Thymus (tissue), 11 donors: ENCODE results near the gene NT5C3B. TPM values are rescaled to one million over a fixed set of nuclear protein-coding genes. Genes with fewer than 3 reads are reported as not detected.
"Not testable (repeated sequence)": the region's sequence is repeated elsewhere in the genome, so short reads cannot be mapped to it uniquely, and the experiment has no call there.

Experiments
- DNase-seq, 9 donors: peaks; one replicate each; pipeline ENCODE4 v3.0.0-alpha.2; 2013; ENCODE audit warnings: low spot score in 9 of 9, low read depth in 6 of 9, missing footprints in 1 of 9
- H3K27ac ChIP-seq, 2 donors: one replicate each; pipeline ENCODE4 v1.5.1; 2013; ENCODE audit warnings: control low read depth in 1 of 2, low read depth in 1 of 2, low read length in 1 of 2, mild to moderate bottlenecking in 1 of 2, moderate library complexity in 1 of 2
- H3K27me3 ChIP-seq, 2 donors: one replicate each; pipeline ENCODE4 v1.5.1; 2013; ENCODE audit warnings: low read length in 1 of 2; ENCODE audit not compliant: control insufficient read depth in 2 of 2, insufficient read depth in 1 of 2
- H3K36me3 ChIP-seq, 2 donors: one replicate each; pipeline ENCODE4 v1.5.1; 2013; ENCODE audit warnings: low read length in 1 of 2, mild to moderate bottlenecking in 1 of 2, moderate library complexity in 1 of 2; ENCODE audit not compliant: control insufficient read depth in 2 of 2, insufficient read depth in 2 of 2
- H3K4me1 ChIP-seq, 2 donors: one replicate each; pipeline ENCODE4 v1.5.1; 2013; ENCODE audit warnings: low read length in 2 of 2; ENCODE audit not compliant: control insufficient read depth in 2 of 2, insufficient read depth in 2 of 2
- H3K4me3 ChIP-seq, 2 donors: one replicate each; pipeline ENCODE4 v1.5.1; 2013; ENCODE audit warnings: low read length in 2 of 2, control low read depth in 1 of 2, mild to moderate bottlenecking in 1 of 2
- H3K9me3 ChIP-seq, 2 donors: one replicate each; pipeline ENCODE4 v1.5.1; 2013; ENCODE audit warnings: low read length in 1 of 2, mild to moderate bottlenecking in 1 of 2; ENCODE audit not compliant: control insufficient read depth in 2 of 2, insufficient read depth in 1 of 2
- WGBS: extraction: QIAGEN DNeasy Blood & Tissue Kit; methylation state at CpG from one replicate; pipeline ENCODE4 v1.1.7; 2013; 5-methylcytosine and 5-hydroxymethylcytosine counted together
- polyA plus RNA-seq: library from polyadenylated mRNA; stranded (reverse); fragments of 200-250 nt; gene quantifications from one replicate; pipeline ENCODE4 v1.2.3, GENCODE V29; 2013
- total RNA-seq: library from RNA; stranded (reverse); fragments of 120-200 nt; gene quantifications from one replicate; pipeline ENCODE4 v1.2.4, GENCODE V29; 2013
- donor health status: healthy.

The NT5C3B gene
- total and polyA plus RNA-seq, 2 donors = 29.9 to 57.3 TPM

- WGBS = 98% methylated on average over 14 of the region's 14 CpGs
- H3K4me1 ChIP-seq, H3K27me3 ChIP-seq, DNase-seq, H3K27ac ChIP-seq, H3K4me3 ChIP-seq, H3K9me3 ChIP-seq: not testable (repeated sequence)
- H3K36me3 ChIP-seq = peaks cover 20 to 32% of the 10 kb centered on the region in 2 donors
Observed at GRCh38 chr17:41851382-41851781, 15.3 kb upstream of the NT5C3B start.

DNA sequence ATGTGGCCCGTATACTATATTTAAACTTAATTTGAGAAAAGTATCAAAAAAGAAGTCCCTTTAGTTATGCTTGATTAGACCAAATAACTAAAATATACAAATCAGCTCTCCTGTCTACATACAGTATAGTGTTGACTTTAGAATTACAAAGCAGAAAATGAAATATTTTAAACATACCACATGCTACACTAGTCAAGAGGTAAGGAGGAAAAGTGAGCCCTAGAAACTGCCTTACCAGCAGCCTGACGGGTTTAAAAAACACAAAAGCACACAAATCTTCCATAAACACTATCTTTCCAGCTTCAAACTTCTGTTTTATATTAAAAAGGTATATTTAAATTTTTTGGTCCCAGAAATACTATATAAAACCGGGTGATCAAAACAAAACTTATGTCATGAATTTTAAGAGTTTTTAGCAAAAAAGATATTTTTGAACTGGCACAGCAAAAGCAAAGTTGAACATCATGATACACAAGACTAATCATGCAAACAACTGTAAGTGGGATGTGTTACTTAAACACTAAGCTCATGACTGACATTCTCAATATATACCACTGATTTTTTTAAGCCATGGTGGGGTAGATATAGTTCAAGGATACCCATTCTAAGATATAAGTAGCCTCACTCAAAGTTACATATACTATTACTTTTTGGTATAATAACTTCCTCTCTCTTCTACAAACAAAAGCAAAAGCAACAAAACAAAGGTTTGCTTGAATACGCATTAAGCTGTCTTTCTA, 13.4 kb upstream of the NT5C3B start:
- Histone ChIP-seq H3K9me3 (no peaks in the 10 kb centered on the region), H3K36me3 (peaks cover 14 to 24% of the 10 kb centered on the region in 2 donors), H3K27ac (no peak overlapping the region), H3K4me3 (no peak overlapping the region), H3K4me1 (no peaks in the 10 kb centered on the region), H3K27me3 (no peaks in the 10 kb centered on the region)
- WGBS = 94% methylated on average over 4 of the region's 4 CpGs
- DNase-seq = no peak

DNA sequence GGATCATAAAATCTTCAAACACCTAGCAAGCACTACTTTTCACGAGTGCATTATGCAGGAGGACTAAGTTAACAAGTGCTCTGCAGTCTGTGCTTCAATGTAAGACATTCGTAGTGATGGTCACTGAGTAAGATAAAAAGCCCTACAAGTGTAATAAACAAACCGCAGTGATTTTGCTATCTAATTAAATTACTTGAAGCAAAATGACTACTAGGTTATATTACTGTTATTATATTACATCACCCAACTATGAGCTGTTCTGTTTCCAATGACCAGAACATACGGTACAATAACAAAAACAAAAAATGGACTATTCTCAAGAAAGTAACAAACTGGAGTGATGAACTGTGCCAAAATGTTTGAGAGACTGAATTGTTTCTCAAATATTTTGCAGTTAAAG, 12.8 kb upstream of the NT5C3B start:
- H3K27ac ChIP-seq = peak overlapping the region in 1 of 2 donors; percentile 40
- H3K36me3 ChIP-seq = peaks cover 8 to 18% of the 10 kb centered on the region in 2 donors
- DNase-seq = no peak
- no peaks in the 10 kb centered on the region for H3K27me3 ChIP-seq
- no peaks in the 10 kb centered on the region for H3K9me3 ChIP-seq
- H3K4me3 ChIP-seq = no peak overlapping the region
- H3K4me1 ChIP-seq = no peaks in the 10 kb centered on the region
- 96% methylated on average over 4 of the region's 4 CpGs for WGBS

DNA sequence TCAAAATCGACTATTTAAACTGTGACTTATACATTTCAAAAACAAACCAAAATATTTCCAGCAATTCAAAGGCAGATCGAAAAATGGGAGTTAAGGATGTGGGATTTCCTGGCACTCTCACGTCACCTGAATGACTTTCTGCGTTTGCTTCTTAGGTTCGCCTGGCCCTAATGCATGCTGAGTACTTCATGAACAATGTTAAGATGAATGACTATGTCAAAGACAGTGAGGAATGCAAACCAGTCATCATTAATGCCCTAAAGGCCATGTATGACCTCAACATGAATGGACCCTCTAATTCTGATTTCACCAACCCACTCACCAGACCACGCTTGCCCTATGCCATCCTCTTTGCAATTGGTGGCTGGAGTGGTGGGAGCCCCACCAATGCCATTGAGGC, 8.9 kb upstream of the NT5C3B start:
- DNase-seq = no peak
- Histone ChIP-seq H3K9me3 (no peaks in the 10 kb centered on the region), H3K4me1 (no peaks in the 10 kb centered on the region), H3K36me3 (peaks cover 3 to 4% of the 10 kb centered on the region in 2 donors), H3K27ac (no peak overlapping the region), H3K27me3 (no peaks in the 10 kb centered on the region), H3K4me3 (no peak overlapping the region)
- WGBS = 98% methylated on average over 6 of the region's 6 CpGs

- H3K27ac ChIP-seq, H3K9me3 ChIP-seq, H3K4me3 ChIP-seq, H3K4me1 ChIP-seq, DNase-seq, H3K36me3 ChIP-seq: not testable (repeated sequence)
- peaks cover 0 to 19% of the 10 kb centered on the region in 2 donors for H3K27me3 ChIP-seq
- WGBS = 94% methylated on average over 6 of the region's 6 CpGs
Observed at GRCh38 chr17:41840781-41841180, 4.7 kb upstream of the NT5C3B start.

- not testable (repeated sequence) for H3K27ac ChIP-seq, H3K4me3 ChIP-seq, DNase-seq, H3K9me3 ChIP-seq, H3K36me3 ChIP-seq
- WGBS = 97% methylated on average over 2 of the region's 2 CpGs
- H3K4me1 ChIP-seq = peaks cover 3 to 11% of the 10 kb centered on the region in 2 donors
- peaks cover 0 to 26% of the 10 kb centered on the region in 2 donors for H3K27me3 ChIP-seq
Observed at GRCh38 chr17:41839448-41839847, 3.4 kb upstream of the NT5C3B start.

- H3K9me3 ChIP-seq = no peaks in the 10 kb centered on the region
- no peak within 1 kb of the TSS for H3K27ac ChIP-seq
- no peak within 1 kb of the TSS for H3K4me3 ChIP-seq
- WGBS = 98% methylated on average over 15 of the region's 15 CpGs
- peaks cover 3 to 11% of the 10 kb centered on the region in 2 donors for H3K4me1 ChIP-seq
- no peaks in the 10 kb centered on the region for H3K36me3 ChIP-seq
- peaks cover 0 to 26% of the 10 kb centered on the region in 2 donors for H3K27me3 ChIP-seq
- DNase-seq = no peak
Observed at GRCh38 chr17:41837761-41838538, 1.9 kb upstream of the NT5C3B start, which contains the start of gene KLHL10. Gene KLHL10 (plus strand): TSS chr17:41837825. CDS start chr17:41837933, 108 bp downstream.

DNA sequence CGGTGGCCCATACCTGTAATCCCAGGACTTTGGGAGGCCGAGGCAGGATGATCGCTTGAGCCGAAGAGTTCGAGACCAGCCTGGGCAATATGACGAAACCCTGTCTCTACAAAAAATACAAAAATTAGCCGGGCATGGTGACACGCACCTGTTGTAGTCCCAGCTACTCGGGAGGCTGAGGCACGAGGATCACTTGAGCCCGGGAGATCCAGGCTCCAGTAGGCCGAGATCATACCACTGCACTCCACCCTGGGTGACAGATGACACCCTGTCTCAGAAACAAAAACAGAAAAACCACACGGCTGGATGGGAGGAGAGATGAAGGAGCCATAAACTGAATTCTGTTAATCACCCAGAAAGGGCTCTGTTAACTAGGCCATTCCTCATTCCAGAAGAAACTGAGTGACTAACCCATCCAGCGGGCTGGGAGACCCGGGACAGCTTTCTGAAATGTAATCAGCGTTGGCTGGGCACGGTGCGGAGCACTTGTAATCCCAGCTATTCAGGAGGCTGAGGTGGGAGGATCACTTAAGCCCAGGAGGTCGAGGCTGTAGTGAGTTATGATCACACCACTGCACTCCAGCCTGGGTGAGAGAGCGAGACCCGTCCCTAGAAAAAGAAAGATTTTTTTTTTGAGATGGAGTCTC, 641 bp upstream of the NT5C3B start:
- Histone ChIP-seq H3K4me1 (peaks cover 3 to 11% of the 10 kb centered on the region in 2 donors), H3K36me3 (no peaks in the 10 kb centered on the region), H3K9me3 (no peaks in the 10 kb centered on the region), H3K27ac (no peak overlapping the region), H3K27me3 (peaks cover 0 to 26% of the 10 kb centered on the region in 2 donors), H3K4me3 (peak overlapping the region; percentile 54 to 67)
- WGBS = 64% methylated on average over 21 of the region's 21 CpGs
- no peak for DNase-seq
